GM21423 (cell line): ENCODE results near the gene ZFP91.

Source experiments
- ATAC-seq: cut with Tn5 transposase; IDR thresholded peaks from one replicate; pipeline ENCODE4 v1.9.1; 2021; ENCODE audit warnings: mild to moderate bottlenecking, moderate library complexity; ENCODE audit not compliant: unreplicated experiment

The ZFP91 gene

DNA sequence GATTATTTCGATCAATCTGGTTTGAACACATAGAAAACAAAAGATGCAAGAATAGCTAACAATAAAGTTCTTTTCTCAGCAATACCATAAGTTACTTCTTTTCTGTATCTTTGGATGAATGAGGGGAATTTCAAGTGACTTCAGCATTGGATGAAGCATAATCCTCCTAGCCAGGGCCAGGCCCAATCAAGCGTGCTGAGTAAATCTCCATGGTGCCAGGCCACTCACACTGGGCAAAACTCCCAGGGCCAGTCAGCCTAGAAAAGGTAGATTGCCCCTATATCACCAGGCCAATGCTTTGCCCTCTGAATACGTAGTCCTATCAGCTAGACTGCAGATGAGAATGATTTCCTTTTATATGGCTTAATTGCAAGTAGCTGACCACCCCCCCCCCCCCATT lies 49.6 kb downstream of the ZFP91 start:
- ATAC-seq, result no peak

- no peak for ATAC-seq
Observed at GRCh38 chr11:58629857-58630256, 51.0 kb downstream of the ZFP91 start.

GRCh38 chr11:58631378-58631777 lies 52.5 kb downstream of the ZFP91 start:
- no peak for ATAC-seq

DNA sequence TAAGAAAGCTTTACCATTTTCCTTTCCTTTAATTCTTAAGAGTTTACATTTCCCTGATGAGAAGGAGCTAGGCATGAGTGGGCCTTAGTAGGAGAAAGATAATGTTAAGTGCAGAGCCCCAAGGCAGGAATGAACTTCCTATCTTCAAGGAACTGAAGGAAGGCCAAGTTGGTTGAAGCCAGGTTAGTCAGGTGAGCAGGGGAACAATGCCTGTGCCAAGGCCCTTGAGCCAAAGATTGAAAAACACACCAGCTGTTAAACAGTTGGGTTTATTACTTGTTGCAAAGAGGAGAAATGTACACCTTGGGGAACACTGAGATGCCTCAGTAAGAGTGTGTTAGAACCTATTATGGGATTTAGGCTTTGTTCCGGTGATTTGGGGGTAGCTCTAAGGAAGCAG lies 53.6 kb downstream of the ZFP91 start:
- ATAC-seq, result no peak

GRCh38 chr11:58636587-58636986 lies 57.7 kb downstream of the ZFP91 start:
- ATAC-seq, result no peak

DNA sequence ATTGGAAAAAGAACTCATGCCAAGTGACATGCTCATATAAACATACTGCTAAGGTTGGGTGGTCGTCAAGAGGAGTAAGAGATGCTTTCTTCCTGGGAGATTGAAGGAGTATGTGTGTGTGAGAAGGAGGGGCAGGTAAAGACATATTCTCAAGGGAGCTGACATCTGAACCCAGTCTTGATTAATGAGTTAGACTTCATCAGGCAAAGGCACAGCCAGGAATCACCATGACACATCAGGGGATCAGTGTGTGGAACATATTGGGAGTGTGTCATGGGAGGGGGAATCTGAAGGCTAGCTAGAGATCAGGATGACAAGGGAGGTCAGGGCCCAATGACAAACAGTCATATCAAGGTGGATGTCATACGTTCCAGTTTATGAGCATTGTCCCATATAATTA lies 58.5 kb downstream of the ZFP91 start:
- ATAC-seq, result no peak

- no peak for ATAC-seq
Observed at GRCh38 chr11:58639103-58639502, 60.2 kb downstream of the ZFP91 start.

DNA sequence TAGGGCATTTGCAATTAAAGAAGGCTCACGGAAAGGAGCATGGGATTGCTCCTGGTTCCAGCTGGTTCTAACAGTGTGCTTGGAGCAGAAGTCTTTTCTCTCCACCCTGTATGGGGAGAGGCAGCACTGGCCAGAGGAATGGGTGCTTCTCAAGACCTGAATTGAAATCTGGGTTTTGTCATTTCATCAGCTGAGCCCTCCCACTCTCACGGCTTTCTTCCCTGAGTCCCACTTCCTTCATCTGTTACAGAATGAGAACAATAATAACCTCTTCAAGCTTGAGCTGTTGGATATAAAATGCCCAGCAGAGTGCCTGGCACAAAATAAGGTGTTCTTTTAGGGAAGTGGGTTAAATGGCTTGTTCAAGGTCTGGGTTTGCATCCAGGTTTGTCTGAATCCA lies 60.8 kb downstream of the ZFP91 start:
- no peak for ATAC-seq

- no peak for ATAC-seq
Observed at GRCh38 chr11:58640386-58641023, 61.6 kb downstream of the ZFP91 start.

GRCh38 chr11:58641341-58641740 lies 62.5 kb downstream of the ZFP91 start:
- no peak for ATAC-seq

DNA sequence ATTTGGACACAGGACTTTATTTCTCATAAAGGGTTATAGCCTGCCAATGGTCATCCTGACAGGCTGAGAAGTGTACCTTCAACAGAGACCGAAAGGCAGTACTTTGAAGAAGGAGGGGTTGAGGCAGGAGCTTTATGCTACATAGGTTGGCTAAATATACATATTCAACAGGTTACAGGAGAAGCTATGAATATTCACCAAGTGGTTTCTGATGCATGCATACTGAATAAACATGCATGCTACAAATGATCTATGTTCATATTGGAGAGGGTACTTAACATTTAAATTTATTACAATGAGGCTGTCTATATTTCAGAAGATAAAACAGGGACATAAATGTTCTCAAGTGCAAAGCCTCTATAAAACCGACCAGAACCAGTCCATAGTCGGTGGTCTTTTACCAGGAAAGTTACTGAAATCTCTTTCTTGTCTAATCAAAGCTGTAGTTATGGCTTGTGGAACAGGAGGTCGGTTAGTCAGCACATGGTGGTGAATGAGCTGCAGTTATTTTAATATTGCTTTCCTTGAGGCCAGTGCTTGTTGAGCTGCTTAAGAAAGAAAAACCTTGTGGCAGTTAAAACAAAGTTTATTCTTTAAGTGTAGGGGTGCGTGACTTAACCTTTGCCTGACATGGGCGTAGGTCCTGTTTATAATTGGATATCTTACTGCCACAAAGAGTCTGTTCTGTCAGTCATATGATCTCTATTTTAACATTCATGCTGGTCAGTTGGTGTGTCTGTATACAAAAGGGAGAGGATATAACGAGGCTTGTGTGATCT lies 63.1 kb downstream of the ZFP91 start:
- no peak for ATAC-seq

DNA sequence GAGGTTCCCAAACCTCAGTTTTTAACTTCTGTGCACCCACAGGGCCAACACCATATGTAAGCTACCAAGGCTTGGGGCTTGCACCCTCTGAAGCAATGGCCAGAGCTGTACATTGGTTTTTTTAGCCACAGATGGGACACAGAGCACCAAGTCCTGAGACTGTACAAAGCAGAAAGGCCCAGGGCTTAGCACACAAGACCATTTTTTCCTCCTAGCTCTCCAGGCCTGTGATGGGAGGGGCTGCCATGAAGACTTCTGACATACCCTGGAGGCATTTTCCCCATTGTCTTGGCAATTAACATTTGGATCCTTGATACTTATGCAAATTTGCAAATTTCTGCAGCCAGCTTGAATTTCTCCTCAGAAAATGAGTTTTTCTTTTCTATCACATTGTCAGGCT lies 67.0 kb downstream of the ZFP91 start:
- no peak for ATAC-seq

DNA sequence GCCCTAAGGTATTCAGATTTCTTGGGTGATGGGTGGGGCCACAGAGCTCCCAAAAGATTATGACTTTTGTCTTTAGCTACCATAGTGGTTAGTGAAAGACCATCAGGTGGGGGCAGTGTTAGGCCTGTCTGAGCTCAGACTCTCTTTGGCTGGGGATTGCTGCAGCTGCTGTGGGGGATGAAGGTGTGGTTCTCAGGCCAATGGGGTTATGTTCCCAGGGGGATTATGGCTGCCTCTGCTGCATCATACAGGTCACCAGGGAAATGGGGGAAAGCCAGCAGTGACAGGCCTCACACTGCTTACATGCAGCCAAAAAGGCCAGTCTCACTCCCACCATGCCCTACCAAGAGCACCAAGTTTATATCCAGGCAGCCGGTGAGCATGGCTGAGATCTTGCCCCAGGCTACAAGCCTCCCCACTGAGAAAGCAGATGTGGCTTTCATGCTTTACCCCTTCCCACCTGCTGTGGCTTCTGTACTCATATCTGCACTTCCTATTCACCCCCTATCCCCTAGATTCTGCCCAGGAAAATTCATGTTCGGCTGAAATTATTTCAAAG lies 68.4 kb downstream of the ZFP91 start:
- peak; percentile 88 for ATAC-seq

GRCh38 chr11:58647866-58648265 lies 69.0 kb downstream of the ZFP91 start:
- ATAC-seq, result no peak

- ATAC-seq, result no peak
Observed at GRCh38 chr11:58649623-58650022, 70.8 kb downstream of the ZFP91 start.

DNA sequence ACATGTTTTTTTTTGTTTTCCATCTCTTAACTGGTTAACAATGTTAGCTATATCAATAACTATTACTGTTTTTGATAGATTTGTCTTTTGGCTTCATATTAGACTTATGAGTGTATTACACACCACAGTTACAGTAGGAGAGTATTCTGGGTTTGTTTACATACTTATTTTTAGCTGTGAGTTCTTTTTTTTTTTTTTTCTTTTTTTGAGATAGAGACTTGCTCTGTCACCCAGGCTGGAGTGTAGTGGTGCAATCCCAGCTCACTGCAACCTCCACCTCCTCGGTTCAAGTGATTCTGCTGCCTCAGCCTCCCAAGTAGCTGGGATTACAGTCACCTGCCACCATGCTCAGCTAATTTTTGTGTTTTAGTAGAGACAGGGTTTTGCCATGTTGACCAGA lies 71.6 kb downstream of the ZFP91 start:
- no peak for ATAC-seq

DNA sequence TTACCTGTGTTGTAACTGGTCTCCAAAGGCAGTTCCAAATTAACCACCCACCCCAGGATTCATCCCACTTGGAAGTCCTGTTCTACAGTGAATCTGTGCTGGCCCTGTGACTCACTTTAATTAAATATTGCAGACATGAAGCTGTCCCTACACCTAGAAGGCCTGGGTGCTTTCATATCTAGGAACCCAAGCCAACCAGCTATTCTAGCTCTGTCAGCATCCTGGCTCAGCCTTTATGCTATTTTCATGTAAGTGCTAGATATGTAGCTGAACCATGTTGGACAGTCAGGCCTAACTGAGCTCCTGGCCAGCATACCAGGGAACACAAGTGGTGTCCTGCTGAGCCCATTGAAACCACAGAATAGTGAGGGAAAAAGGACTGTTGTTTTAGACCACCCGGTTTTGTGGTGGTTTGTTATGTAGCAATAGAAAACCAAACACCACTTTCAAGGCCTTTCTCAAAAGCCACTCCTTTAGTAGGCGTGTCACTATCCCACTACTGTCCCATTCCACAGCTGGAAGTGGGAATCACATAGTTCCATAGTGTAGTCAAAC lies 73.9 kb downstream of the ZFP91 start:
- no peak for ATAC-seq

- ATAC-seq, result peak; percentile 92
Observed at GRCh38 chr11:58654079-58654907, 75.4 kb downstream of the ZFP91 start.

GRCh38 chr11:58654908-58655296 lies 76.0 kb downstream of the ZFP91 start:
- no peak for ATAC-seq

- no peak for ATAC-seq
Observed at GRCh38 chr11:58656348-58656747, 77.5 kb downstream of the ZFP91 start.

DNA sequence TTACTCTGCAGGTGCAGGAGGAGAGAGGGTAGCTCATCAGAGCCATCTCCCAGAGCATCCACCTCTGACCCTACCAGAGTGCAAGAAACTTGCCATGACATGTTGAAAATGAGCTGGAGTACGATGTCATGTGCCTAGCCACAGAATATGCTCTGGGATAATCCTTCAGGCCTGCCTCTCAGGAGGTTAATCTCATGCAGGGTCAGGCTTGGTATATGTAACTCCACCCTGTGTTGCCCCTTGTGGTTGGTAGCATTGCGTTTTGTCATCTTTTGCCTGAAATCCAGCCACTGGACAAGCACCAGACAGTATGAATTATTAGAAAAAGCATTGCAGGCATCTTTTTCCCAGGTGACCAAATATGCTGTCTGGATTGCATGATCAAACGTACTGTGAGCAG lies 79.8 kb downstream of the ZFP91 start:
- ATAC-seq, result no peak
